HepG2 (cell line): ENCODE data around the gene RPTOR. TPM values are rescaled to one million over a fixed set of nuclear protein-coding genes. Genes with fewer than 3 reads are reported as not detected.

ENCODE experiments used
- ATAC-seq: fragments of 200-7000 bp; cut with Tn5 transposase; 3 replicates; pipeline ENCODE4 v1.9.1; 2020; ENCODE audit warnings: mild to moderate bottlenecking, moderate library complexity
- BruUV-seq: library from RNA; stranded (reverse); fragments of 400-500 nt; replicated peaks from 2 replicates; lab custom pipeline; 2021; lab: Mats Ljungman, UMichigan
- CTCF ChIA-PET: fragments of 300-600 bp; formaldehyde crosslinking; extraction: SDS; loops from one replicate; lab custom pipeline; 2021; ENCODE audit warnings: low total read pairs, inconsistent platforms, low intra/inter-chr PET ratio; lab: Yijun Ruan, JAX
- POLR2A ChIA-PET: fragments of 350-600 bp; sonication (Branson Sonifier 250); formaldehyde crosslinking; loops from one replicate; lab custom pipeline; 2020; ENCODE audit warnings: antibody characterized with exemption, inconsistent platforms; lab: Yijun Ruan, JAX
- DNase-seq: peaks from one replicate; pipeline ENCODE4 v3.0.0-alpha.2; 2015; ENCODE audit warnings: low spot score
- FAIRE-seq: peaks from 3 replicates; lab custom pipeline; 2011; peaks lifted over from hg19 to GRCh38; lab: Jason Lieb, UNC
- H2AFZ ChIP-seq: one replicate; pipeline ENCODE4 v1.6.1; 2011; ENCODE audit warnings: low read length, inconsistent platforms
- H3K27ac ChIP-seq: fragments of 300-600 bp; 3 replicates; pipeline ENCODE4 v1.8.0; 2011; ENCODE audit warnings: mixed run types, mild to moderate bottlenecking, mixed read lengths, low read length, inconsistent platforms; ENCODE audit not compliant: insufficient read depth; ENCODE audit errors: extremely low read length
- H3K27me3 ChIP-seq, 2 experiments: fragments of 200-600 bp in 1 of 2; 2 replicates in 1 of 2; 3 replicates in 1 of 2; pipeline versions ENCODE4 v1.6.0 to v1.8.0; 2011; ENCODE audit warnings: low read length in 2 of 2, mild to moderate bottlenecking in 2 of 2, moderate library complexity in 2 of 2, inconsistent platforms in 1 of 2; ENCODE audit not compliant: insufficient read depth in 2 of 2, control insufficient read depth in 1 of 2
- H3K36me3 ChIP-seq, 2 experiments: fragments of 200-600 bp in 1 of 2; replicated peaks in 1 of 2; 2 replicates in 1 of 2; 3 replicates in 1 of 2; pipeline versions ENCODE4 v1.5.1 to v1.8.0; 2011; ENCODE audit warnings: low read length in 2 of 2, inconsistent platforms in 1 of 2; ENCODE audit not compliant: insufficient read depth in 2 of 2, control insufficient read depth in 1 of 2
- H3K4me1 ChIP-seq: 2 replicates; pipeline ENCODE4 v1.5.1; 2012; ENCODE audit warnings: low read length, inconsistent platforms; ENCODE audit not compliant: insufficient read depth
- H3K4me2 ChIP-seq: 2 replicates; pipeline ENCODE4 v1.6.0; 2011; ENCODE audit warnings: low read depth, low read length, inconsistent platforms
- H3K4me3 ChIP-seq, 3 experiments: fragments of 200-600 bp in 1 of 3; sonication (generic), shearing (Covaris generic) in 1 of 3; replicated peaks in 1 of 3; 2 replicates each; pipeline ENCODE4 v1.5.1; 2011 to 2016; ENCODE audit warnings: low read length in 3 of 3, inconsistent platforms in 2 of 3, low read depth in 2 of 3, mild to moderate bottlenecking in 2 of 3, control low read depth in 1 of 3, mixed read lengths in 1 of 3; ENCODE audit not compliant: insufficient read depth in 1 of 3
- H3K79me2 ChIP-seq: one replicate; pipeline ENCODE4 v1.6.1; 2011; ENCODE audit warnings: low read length, inconsistent platforms; ENCODE audit not compliant: insufficient read depth
- H3K9ac ChIP-seq: 2 replicates; pipeline ENCODE4 v1.6.0; 2011; ENCODE audit warnings: mild to moderate bottlenecking, low read depth, low read length, inconsistent platforms; ENCODE audit not compliant: insufficient read depth
- H3K9me3 ChIP-seq: 2 replicates; pipeline ENCODE4 v1.5.1; 2012; ENCODE audit warnings: mild to moderate bottlenecking, low read length
- H4K20me1 ChIP-seq: 2 replicates; pipeline ENCODE4 v1.6.0; 2011; ENCODE audit warnings: inconsistent platforms, mild to moderate bottlenecking, low read length, moderate library complexity; ENCODE audit not compliant: insufficient read depth
- AGO2 ChIP-seq: fragments of 200-400 bp; formaldehyde crosslinking; optimal IDR thresholded peaks from 2 replicates; pipeline ENCODE3; 2017; ENCODE audit warnings: mild to moderate bottlenecking, low read depth, low read length, moderate library complexity
- CEBPB ChIP-seq: IDR thresholded peaks from 2 replicates; pipeline ENCODE4 v1.6.1; 2011; ENCODE audit warnings: low read depth, low read length, improper control_type of control experiment, borderline replicate concordance
- KMT2A ChIP-seq: sonication (generic); formaldehyde crosslinking; IDR thresholded peaks from 2 replicates; pipeline ENCODE4 v1.4.0; 2020; ENCODE audit warnings: missing genetic modification reagents
- PBX3 ChIP-seq: sonication (generic); formaldehyde crosslinking; IDR thresholded peaks from 2 replicates; pipeline ENCODE4 v1.8.1; 2023; ENCODE audit warnings: missing genetic modification reagents, inconsistent platforms, borderline replicate concordance
- PITX1 ChIP-seq: sonication (generic); formaldehyde crosslinking; IDR thresholded peaks from 2 replicates; pipeline ENCODE4 v1.5.1; 2020; ENCODE audit warnings: mild to moderate bottlenecking, missing genetic modification reagents
- POLR2A ChIP-seq, 2 experiments: IDR thresholded peaks; 2 replicates each; pipeline ENCODE4 v1.6.1; 2011; ENCODE audit warnings: low read depth in 2 of 2, low read length in 2 of 2, mild to moderate bottlenecking in 1 of 2, moderate library complexity in 1 of 2; ENCODE audit not compliant: insufficient read depth in 1 of 2
- RBFOX2 ChIP-seq: fragments of 200-400 bp; formaldehyde crosslinking; IDR thresholded peaks from 2 replicates; pipeline ENCODE4 v1.6.1; 2017; ENCODE audit warnings: low read depth, mild to moderate bottlenecking, low read length
- REL ChIP-seq: sonication (generic); formaldehyde crosslinking; conservative IDR thresholded peaks from 2 replicates; pipeline ENCODE4 v1.8.0; 2022; ENCODE audit warnings: mild to moderate bottlenecking, missing genetic modification reagents, moderate library complexity
- SMARCC2 ChIP-seq: fragments of 450-650 bp; IDR thresholded peaks from 2 replicates; pipeline ENCODE4 v1.6.1; 2017; ENCODE audit warnings: antibody characterized with exemption, mild to moderate bottlenecking
- SUZ12 ChIP-seq: fragments of 150-350 bp; IDR thresholded peaks from 2 replicates; pipeline ENCODE4 v1.6.1; 2014; ENCODE audit warnings: low read depth, low read length
- ZBTB1 ChIP-seq: sonication (generic); formaldehyde crosslinking; IDR thresholded peaks from 2 replicates; pipeline ENCODE4 v1.4.0; 2020; ENCODE audit warnings: missing genetic modification reagents, borderline replicate concordance
- ZNF333 ChIP-seq: sonication (generic); formaldehyde crosslinking; IDR thresholded peaks from 2 replicates; pipeline ENCODE4 v1.4.0; 2020; ENCODE audit warnings: mild to moderate bottlenecking, missing genetic modification reagents, borderline replicate concordance
- ZNF430 ChIP-seq: sonication (generic); formaldehyde crosslinking; IDR thresholded peaks from 2 replicates; pipeline ENCODE4 v1.9.0; 2021; ENCODE audit warnings: mild to moderate bottlenecking, missing genetic modification reagents
- ZNF710 ChIP-seq: sonication (generic); formaldehyde crosslinking; IDR thresholded peaks from 2 replicates; pipeline ENCODE4 v1.5.0; 2020; ENCODE audit warnings: mild to moderate bottlenecking, missing genetic modification reagents, borderline replicate concordance
- ZSCAN21 ChIP-seq: sonication (generic); formaldehyde crosslinking; IDR thresholded peaks from 2 replicates; pipeline ENCODE4 v1.8.0; 2022; ENCODE audit warnings: mild to moderate bottlenecking, missing genetic modification reagents, moderate library complexity, borderline replicate concordance
- WGBS: methylation state at CpG from one replicate; pipeline ENCODE4 v1.1.6; 2017; ENCODE audit warnings: low lambda C conversion rate; 5-methylcytosine and 5-hydroxymethylcytosine counted together
- in situ Hi-C: cut with HindIII; loops from 2 replicates; pipeline ENCODE4 v1.10.0; 2017; ENCODE audit warnings: low pct_unique_long_range_greater_than_20kb; ENCODE audit not compliant: extremely low pct_ligation_motif_present
- intact Hi-C: fragments of 100-400 bp; cut with micrococcal nuclease; formaldehyde crosslinking; loops from one replicate; pipeline ENCODE4 v1.10.0; 2022; ENCODE audit not compliant: unreplicated experiment
- polyA plus RNA-seq, 8 experiments: library from polyadenylated mRNA; depleted of rRNA in 3 of 8; stranded (reverse) in 7 of 8; unstranded in 1 of 8; fragments of >200 nt; fragmentation: Illumina TruSeq in 4 of 8; extraction: Trizol in 4 of 8; gene quantifications; 2 replicates each; pipeline versions ENCODE4 v1.2.1 to v1.2.3, GENCODE V29; 2011 to 2016; ENCODE audit warnings: low read depth in 4 of 8, missing spikeins in 1 of 8, mixed read lengths in 1 of 8; ENCODE audit not compliant: insufficient read depth in 1 of 8
- total RNA-seq, 5 experiments: library from RNA; depleted of rRNA; stranded (reverse); fragments of >200 nt; fragmentation: Illumina TruSeq; extraction: Trizol; gene quantifications; 2 replicates each; pipeline ENCODE4 v1.2.3, GENCODE V29; 2016; ENCODE audit warnings: low read depth in 1 of 5

Gene RPTOR
- total and polyA plus RNA-seq, 2 of the 13 experiments (the other 11 are each of a cell fraction or from before 2014, with no cell fraction given) = 6.6 to 25.3 TPM

GRCh38 chr17:80999536-81000333 lies 455.1 kb downstream of the RPTOR start:
- intact Hi-C loops (no loop called here), in situ Hi-C loops (no loop called here)
- DNase-seq = no peak
- ATAC-seq = no peak
- Histone ChIP-seq H3K27me3 (peaks cover 5 to 24% of the 10 kb centered on the region in 2 experiments; a peak in 4 of 5 replicates), H3K4me3 (no peak overlapping the region), H3K27ac (no peak overlapping the region), H3K4me2 (no peak overlapping the region), H3K9me3 (no peaks in the 10 kb centered on the region), H3K36me3 (peaks cover 30 to 47% of the 10 kb centered on the region in 2 experiments), H3K79me2 (no peaks in the 10 kb centered on the region), H3K9ac (no peak overlapping the region), H2AFZ (no peak overlapping the region), H4K20me1 (0 out of 2 replicates have a peak, but pooled peaks cover 4% of the 10 kb centered on the region), H3K4me1 (peaks cover 37% of the 10 kb centered on the region)
- TF ChIP-seq SMARCC2 (no peak), PITX1 (CRISPR knock-in tag) (0 out of 2 replicates have a peak, but pooled peaks have one; percentile 14), POLR2A (IDR thresholded peaks at IDR 0.05; ENCODE audit: insufficient read depth in 1 of 2, low read depth in 2 of 2, low read length in 2 of 2) (0 out of 4 replicates have a peak, but pooled peaks of 1 of the 2 experiments have one; percentile 11), ZBTB1 (CRISPR knock-in tag) (no peak), ZNF430 (no peak), AGO2 (peak; percentile 16), RBFOX2 (peak; percentile 56; the same call in 1 of the 2 replicates), ZNF333 (CRISPR knock-in tag) (0 out of 2 replicates have a peak, but pooled peaks have one; percentile 19)
- no peak for FAIRE-seq
- ChIA-PET POLR2A (interaction anchor here (1.2 to 2.0 kb wide), 2 partner anchors 9 to 13 kb away, joined by 5 to 10 read pairs; partner anchors contain the start of gene CHMP6), CTCF (no interaction called here)
- no TSS peak for BruUV-seq
- WGBS = 97% methylated on average over 17 of the region's 40 CpGs

GRCh38 chr17:81000334-81000630 lies 455.6 kb downstream of the RPTOR start:
- CTCF ChIA-PET = no interaction called here
- H3K9me3 ChIP-seq = no peaks in the 10 kb centered on the region
- H2AFZ ChIP-seq = no peak overlapping the region
- H3K79me2 ChIP-seq = no peaks in the 10 kb centered on the region
- H3K36me3 ChIP-seq = peaks cover 26 to 42% of the 10 kb centered on the region in 2 experiments
- H3K27ac ChIP-seq = no peak overlapping the region
- no peak overlapping the region for H3K4me3 ChIP-seq
- H3K9ac ChIP-seq = no peak overlapping the region
- FAIRE-seq (no peak), ATAC-seq (no peak), DNase-seq (no peak)
- in situ Hi-C loops (no loop called here), intact Hi-C loops (no loop called here)
- peaks cover 39% of the 10 kb centered on the region for H3K4me1 ChIP-seq
- no peak overlapping the region for H3K4me2 ChIP-seq
- BruUV-seq = no TSS peak
- H3K27me3 ChIP-seq = peaks cover 6 to 29% of the 10 kb centered on the region in 2 experiments; a peak in 4 of 5 replicates
- 99% methylated on average over 8 of the region's 8 CpGs for WGBS
- POLR2A ChIA-PET = interaction anchor here (1.2 to 2.0 kb wide), 4 partner anchors 9 to 95 kb away, joined by 3 to 10 read pairs (median 4); partner anchors contain the start of gene CHMP6
- 0 out of 2 replicates have a peak, but pooled peaks cover 4% of the 10 kb centered on the region for H4K20me1 ChIP-seq
- TF ChIP-seq PBX3 (CRISPR knock-in tag) (no peak), CEBPB (no peak), RBFOX2 (0 out of 2 replicates have a peak, but pooled peaks have one; percentile 14), ZNF710 (CRISPR knock-in tag) (no peak), SUZ12 (no peak), KMT2A (peak; percentile 4; the same call in 1 of the 2 replicates), REL (0 out of 2 replicates have a peak, but pooled peaks have one; percentile 5), ZSCAN21 (peak; percentile 36; the same call in 1 of the 2 replicates)
